HEK293 (cell line): Measurements from ENCODE around the gene STIM1.

ENCODE experiments used
- ZNF138 ChIP-seq: fragments of 450-650 bp; formaldehyde crosslinking; IDR thresholded peaks from 2 replicates; pipeline ENCODE4 v1.5.1; 2016; ENCODE audit warnings: missing biosample characterization, missing genetic modification characterization, borderline replicate concordance
- ZNF274 ChIP-seq, 2 experiments: fragments of 200-500 bp in 1 of 2; fragments of 450-650 bp in 1 of 2; sonication (Bioruptor generic) in 1 of 2; formaldehyde crosslinking in 1 of 2; IDR thresholded peaks; 2 replicates each; pipeline versions ENCODE4 v1.5.1 to v1.6.1; 2014 to 2016; ENCODE audit warnings: borderline replicate concordance in 1 of 2, inconsistent platforms in 1 of 2, low read length in 1 of 2, missing biosample characterization in 1 of 2, missing genetic modification characterization in 1 of 2
- ZSCAN23 ChIP-seq: fragments of 450-650 bp; formaldehyde crosslinking; IDR thresholded peaks from 2 replicates; pipeline ENCODE4 v1.5.1; 2016; ENCODE audit warnings: missing biosample characterization, missing genetic modification characterization
- TF ChIP-seq, protein P1 (sequence below): fragments of 450-650 bp; formaldehyde crosslinking; IDR thresholded peaks from 2 replicates; pipeline ENCODE4 v1.5.1; 2016; ENCODE audit warnings: missing biosample characterization, missing genetic modification characterization

DNA sequence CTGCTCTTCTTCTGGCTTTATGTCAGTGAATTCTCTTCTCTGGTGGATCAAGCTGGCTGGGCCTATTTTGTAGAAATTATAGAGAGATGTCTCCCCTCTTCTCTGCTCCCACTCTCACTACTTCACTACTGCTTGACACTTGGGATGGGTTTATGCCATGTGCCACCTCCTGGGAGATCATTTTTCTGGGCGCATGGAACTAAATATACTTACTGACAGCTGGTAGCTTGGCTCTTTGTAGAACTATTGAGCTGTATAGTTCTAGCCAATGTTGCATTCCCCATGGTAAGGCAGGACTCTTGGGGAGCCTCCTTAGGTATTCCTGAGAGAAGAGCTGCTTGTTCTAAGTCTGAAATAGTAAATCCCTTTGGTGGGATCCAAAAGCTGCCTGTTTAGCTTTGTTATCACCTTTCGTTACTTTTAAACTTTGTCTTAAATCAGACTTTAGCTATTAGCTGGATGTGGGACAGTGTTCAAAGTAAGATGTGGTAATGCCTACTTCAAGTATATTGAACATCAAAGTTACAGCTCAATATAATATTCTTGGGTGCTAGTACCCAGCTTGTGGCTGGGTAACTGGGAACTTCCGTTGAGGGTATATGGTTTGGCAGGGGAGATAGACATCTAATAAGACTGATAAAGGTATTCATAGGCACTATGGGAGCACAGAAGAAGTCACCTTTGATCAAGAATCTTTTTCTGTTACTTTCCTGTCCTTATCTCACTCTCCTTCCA is 151.6 kb downstream of the STIM1 start:
- TF ChIP-seq, protein P1, sequence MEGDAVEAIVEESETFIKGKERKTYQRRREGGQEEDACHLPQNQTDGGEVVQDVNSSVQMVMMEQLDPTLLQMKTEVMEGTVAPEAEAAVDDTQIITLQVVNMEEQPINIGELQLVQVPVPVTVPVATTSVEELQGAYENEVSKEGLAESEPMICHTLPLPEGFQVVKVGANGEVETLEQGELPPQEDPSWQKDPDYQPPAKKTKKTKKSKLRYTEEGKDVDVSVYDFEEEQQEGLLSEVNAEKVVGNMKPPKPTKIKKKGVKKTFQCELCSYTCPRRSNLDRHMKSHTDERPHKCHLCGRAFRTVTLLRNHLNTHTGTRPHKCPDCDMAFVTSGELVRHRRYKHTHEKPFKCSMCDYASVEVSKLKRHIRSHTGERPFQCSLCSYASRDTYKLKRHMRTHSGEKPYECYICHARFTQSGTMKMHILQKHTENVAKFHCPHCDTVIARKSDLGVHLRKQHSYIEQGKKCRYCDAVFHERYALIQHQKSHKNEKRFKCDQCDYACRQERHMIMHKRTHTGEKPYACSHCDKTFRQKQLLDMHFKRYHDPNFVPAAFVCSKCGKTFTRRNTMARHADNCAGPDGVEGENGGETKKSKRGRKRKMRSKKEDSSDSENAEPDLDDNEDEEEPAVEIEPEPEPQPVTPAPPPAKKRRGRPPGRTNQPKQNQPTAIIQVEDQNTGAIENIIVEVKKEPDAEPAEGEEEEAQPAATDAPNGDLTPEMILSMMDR (tag by site-specific recombination): no peak
- TF ChIP-seq ZNF138: no peak
- no peak for TF ChIP-seq ZSCAN23 (tag by site-specific recombination)
- TF ChIP-seq ZNF274 (IDR thresholded peaks at IDR 0.05; ENCODE audit: low read length): no peak
- no peak for TF ChIP-seq ZNF274 (tag by site-specific recombination; IDR thresholded peaks at IDR 0.05; ENCODE audit: borderline replicate concordance)
